Activated CD4-positive, alpha-beta T cell treated with anti-CD3 and anti-CD28 coated beads, Interleukin-2, amount 10 ng/mL, durations not matched to agents 24 days and 14 days (primary cell): Measurements from ENCODE around the gene RPRML. TPM values are rescaled to one million over a fixed set of nuclear protein-coding genes. Genes with fewer than 3 reads are reported as not detected.

Source experiments
- total RNA-seq: library from RNA; stranded (reverse); gene quantifications from 2 replicates; pipeline ENCODE4 v1.2.3, GENCODE V29; 2022

RPRML gene
- total RNA-seq, 1 donor from 2014 or later: not detected

Other genes starting within 250 kb of the RPRML start
- 0.05 and 0.07 TPM in 2 replicates for gene WNT3, start 160.6 kb downstream of the RPRML start, total RNA-seq
- gene WNT9B, start 127.7 kb downstream of the RPRML start, total RNA-seq: not detected in 2 replicates
- gene GOSR2, start 56.1 kb downstream of the RPRML start, total RNA-seq: 57.9 and 62.2 TPM in 2 replicates
- gene CDC27, start 210.0 kb upstream of the RPRML start, total RNA-seq: 95.4 and 101 TPM in 2 replicates
- not detected in 2 replicates for gene MYL4, start 230.1 kb upstream of the RPRML start, total RNA-seq